GM18498 (cell line): ENCODE results near the gene POLN.
"Not testable (repeated sequence)": the region's sequence is repeated elsewhere in the genome, so short reads cannot be mapped to it uniquely, and the experiment has no call there.

Experiments used
- ATAC-seq: cut with Tn5 transposase; IDR thresholded peaks from one replicate; pipeline ENCODE4 v1.9.1; 2021; ENCODE audit warnings: mild to moderate bottlenecking, moderate library complexity; ENCODE audit not compliant: unreplicated experiment

The POLN gene

DNA sequence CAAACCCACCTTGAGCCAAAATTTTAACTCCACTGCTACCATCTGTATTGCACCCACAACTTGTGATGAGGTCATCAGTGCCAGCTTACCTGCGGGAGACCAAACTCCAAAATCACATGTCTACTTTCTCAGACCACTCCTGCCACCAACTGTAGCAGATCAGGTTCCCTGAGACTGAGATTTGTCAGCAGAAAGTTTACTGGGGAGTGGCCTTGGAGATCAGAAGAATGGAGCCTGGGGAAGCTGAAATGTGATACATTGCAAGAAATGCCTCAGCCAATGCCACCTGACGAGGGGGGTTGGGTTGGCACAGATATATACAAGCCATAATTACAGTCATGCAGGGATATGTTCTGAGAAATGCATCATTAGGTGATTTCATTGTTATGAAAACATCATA is 19.1 kb downstream of the POLN start:
- no peak for ATAC-seq

DNA sequence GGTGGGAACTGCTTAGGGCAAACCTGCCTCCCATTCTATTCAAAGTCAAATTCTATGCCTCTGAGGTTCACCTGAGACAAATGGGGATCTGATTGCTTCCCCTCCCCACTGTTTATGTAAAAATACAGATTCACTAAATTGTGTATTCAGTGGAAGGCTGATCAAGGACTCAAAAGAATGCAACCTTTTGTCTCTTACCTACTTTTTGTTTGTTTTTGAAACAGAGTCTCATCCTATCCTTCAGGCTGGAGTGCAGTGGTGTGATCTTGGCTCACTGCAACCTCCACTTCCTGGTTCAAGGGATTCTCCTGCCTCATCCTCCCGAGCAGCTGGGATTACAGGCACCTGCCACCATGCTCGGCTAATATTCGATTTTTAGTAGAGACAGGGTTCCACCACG is 20.5 kb downstream of the POLN start:
- not testable (repeated sequence) for ATAC-seq

DNA sequence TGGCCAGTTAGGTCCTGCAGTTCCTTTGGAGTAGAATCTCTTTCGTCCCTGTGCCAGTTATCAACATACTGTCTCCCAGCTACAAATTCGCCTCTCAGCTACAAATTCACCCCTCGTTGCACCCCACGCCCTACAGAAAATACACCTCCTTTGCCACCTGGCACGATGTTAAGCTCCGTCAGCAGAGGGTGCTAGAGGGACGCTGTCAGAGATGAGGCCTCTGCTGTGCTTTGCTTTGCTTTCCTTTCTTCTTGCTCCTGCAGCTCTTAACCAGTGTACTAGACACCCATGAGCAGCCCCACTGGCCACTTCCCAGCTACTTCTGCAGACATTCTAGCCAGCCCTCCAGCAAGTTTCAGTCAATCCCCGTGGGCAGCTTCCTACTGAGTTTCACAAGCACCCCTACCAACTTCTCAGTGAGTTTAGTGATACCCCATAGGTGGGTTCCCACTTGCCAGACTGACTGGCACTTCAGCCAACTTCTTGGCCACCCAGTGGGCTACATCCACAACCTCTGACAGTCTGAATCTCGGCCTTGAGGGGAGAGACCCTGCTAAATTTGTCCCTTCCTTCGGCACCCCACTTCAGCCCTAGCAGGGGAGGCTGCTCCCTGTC is 21.8 kb downstream of the POLN start:
- ATAC-seq, result peak; percentile 71

DNA sequence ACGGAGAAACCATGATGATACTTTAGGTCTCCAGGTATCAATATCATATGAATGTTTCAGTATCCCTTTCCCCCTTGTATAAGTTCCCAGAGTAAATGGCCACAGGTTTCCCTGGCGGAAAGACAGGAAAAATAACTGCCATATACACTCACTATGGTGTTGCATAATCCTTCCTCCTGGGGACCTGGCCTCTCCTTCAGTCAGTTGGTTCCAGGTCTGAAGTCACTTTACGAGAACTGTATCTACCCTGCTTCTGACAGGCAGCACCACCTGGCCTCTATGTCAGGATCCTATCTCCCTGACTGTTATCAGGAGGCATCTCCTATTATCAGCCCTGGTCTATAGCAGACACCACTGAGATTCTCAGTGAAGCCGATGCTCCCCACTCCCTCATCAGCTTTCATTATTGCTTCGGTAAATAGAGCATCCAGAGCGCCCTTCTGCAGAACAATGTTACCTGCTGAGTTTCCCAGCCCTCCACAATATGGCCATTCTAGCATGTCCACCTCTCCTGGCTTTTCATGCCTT is 22.6 kb downstream of the POLN start:
- no peak for ATAC-seq

DNA sequence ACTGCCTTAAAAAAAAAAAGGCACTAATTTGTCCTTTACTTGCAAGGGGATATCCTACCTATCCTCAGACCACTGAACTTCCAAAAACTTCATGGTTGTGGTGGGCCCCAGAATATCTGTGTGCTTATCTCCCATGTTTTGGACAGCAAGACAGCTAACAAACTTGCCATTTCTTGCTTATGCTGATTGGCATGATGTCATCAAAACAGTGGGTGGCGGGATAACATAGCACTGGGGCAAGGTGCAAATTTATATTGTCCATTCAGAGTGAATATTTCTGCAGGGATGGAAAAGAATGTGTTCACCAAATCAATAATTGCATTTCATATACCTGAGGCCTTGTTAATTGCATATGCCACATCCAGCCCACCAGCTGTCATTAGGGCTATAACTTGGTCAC is 23.5 kb downstream of the POLN start:
- ATAC-seq, result no peak

DNA sequence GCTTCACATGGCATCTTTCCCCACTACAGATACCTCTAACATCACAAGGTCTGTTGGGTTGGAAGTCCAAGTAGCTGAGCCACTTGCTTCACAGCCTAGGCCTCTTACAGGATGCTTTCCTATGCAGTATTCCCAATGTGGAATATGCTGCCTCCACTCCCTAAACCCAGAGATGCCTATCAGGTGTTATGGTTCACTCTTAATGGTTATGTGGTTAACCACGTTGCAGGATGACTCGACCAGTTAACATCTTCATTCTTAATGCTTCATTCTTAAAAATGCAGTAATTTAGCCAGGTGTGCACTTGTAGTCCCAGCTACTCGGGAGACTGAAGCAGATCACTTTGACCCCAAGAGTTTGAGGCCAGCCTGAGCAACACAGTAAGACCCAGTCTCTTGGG is 24.2 kb downstream of the POLN start:
- ATAC-seq, result no peak

DNA sequence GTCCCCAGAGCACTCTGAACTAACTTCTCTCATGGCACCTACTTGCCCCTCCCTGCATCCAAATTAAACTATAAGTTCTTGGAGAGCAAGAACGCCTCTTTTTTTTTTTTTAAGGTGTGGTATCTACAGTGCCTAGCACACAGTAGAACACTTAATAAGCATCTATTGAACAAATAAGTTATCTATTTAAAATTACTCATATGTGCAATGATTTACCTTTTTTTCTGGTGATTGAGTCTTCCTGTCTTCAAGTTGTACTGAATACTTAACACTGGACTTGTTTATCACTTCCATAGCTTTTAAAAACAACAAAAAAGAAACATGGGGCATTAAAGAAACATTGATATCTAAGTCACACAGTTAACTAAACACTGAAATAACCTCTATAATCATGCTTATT is 29.1 kb downstream of the POLN start:
- ATAC-seq, result no peak

DNA sequence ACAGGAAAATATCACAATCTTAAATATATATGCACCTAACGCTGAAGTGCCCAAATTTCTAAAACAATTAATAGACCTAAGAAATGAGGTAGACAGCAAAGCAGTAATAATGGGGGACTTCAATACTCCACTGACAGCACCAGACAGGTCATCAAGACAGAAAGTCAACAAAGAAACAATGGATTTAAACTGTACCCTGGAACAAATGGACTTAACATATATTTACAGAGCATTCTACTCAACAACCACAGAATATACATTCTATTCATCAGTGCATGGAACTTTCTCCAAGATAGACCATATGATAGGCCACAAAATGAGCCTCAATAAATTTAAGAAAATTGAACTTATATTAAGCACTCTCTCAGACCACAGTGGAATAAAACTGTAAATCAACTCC is 39.1 kb downstream of the POLN start:
- ATAC-seq, result not testable (repeated sequence)

DNA sequence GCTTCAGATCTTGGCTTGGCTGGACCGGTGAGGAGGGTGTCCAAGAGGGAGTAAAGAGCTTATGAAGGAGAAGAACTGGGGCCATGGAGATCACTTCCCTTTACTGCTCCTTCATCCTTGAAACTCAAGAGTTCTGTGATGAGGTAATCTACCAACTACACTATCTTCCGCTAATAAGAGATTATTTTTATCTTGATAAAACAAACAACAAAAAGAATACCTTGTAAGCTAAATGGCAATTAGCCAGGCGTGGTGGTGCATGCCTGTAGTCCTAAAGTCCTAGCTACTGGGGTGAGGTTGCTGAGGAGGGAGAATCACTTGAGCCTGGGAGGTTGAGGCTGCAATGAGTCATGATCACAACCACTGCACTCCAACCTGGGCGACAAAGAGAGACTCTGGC is 47.4 kb downstream of the POLN start:
- ATAC-seq, result no peak

DNA sequence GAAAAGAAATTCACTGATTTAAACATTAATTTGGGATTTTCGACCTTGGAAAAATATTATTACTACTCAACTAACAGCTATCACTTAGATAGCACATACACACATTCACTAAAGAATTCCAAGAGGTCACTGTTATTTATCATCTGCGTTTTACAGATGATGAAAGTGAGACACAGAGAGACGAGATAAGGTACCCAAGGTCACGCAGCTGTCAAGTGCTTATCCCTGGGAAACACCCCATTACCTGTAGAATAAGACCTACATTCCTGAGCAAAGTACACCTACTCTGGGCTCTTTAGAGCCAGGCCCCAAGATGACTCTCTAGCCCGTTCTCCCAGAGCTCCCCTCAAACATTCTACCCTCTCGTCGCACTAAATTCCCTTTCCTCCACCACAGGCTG is 48.6 kb downstream of the POLN start:
- no peak for ATAC-seq

DNA sequence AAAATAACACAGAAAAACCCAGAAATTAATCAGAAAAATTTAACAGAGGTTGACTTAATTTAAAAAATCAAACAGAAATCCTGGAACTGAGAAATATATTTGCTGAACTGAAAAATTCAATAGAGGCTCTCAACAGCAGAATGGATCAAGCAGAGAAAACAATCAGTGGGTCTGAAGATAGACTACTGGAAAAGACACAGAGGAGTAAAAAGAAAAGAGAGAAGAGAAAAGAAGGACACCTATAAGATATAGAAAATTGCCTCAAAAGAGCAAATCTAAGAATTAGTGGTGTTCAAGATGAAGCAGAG is 55.1 kb downstream of the POLN start:
- no peak for ATAC-seq

DNA sequence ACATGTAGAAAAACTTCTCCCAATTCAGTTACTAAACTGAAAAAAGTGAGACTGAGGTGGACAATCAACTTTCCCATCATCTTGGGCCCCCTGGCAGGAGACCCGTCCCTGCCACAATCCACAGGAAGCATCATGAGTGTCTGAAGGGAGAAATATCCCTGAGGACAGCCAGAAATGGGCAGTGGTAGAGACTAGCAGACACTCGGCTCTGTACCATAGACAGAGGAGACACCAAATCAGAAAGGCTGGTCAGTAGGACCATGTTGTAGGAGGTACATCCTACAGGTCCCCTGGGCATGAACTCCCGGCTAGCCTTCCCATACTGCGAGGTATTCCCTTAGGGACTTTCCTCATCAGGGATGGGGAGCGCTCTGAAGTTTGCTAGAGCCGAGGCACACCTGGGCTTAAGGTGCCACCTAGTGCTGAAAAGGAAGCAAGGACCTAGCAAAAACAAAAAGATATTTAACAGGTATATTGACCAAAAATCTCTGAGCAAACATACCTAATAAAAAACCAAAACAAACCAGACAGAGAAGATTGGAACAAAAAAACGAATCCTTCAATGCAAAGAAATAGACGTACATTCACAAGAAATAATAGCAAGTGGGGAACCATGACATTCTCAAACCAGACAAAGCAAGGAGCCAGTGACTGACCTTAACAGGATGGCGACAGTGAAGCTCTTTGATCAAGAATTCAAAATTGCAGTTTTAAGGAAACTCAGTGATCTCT is 55.6 kb downstream of the POLN start:
- no peak for ATAC-seq

DNA sequence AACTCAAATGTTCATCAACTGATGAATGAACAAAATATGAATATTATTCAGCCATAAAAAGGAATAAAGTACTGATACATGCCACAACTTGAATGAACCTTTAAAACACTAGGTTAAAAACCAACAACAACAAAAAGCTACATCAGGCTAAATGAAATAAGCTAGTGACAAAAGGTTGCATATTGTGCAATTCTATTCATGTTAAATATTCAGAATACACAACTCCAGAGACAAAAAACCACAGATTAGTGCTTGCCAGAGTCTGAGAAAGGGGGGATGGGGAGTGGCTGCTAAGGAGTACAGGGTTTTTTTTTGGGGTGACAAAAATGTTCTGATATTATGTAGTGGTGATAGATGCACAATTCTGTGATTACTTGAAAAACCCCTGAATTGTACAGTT is 58.5 kb downstream of the POLN start:
- ATAC-seq, result no peak

DNA sequence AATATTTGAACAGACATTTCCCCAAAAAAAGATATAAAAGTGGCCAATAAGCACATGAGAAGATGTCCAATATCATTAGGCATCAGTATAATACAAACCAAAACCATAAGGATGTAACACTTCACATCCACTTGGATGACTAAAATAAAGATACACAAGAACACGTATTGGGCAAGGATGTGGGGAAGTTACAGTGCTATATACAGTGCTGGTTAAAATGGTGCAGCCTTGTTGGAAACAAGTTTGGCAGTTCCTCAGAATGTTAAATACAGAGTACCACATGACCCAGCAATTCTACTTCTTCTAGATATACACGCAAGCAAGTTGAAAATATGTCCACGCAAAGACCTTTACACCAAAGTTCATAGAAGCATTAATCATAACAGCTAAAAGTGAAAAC is 58.9 kb downstream of the POLN start:
- no peak for ATAC-seq

DNA sequence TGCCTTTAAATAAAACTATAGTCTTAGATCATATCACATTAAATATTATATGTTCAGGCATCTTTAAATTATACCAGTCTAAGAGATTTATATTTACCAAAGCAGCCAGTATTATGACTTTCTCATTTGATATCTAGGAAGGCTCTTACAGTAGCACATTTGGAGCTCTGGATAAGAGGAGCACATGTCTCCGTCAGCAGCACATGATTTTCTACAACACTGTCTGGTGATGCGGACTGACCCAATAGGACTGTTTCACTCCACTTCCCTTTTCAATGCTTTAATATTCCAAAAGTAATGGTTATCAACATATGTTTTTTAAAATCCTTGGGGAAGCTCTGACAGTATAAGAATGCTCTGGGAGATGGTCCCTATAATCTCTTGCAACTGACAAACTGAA is 61.5 kb downstream of the POLN start:
- ATAC-seq, result no peak

DNA sequence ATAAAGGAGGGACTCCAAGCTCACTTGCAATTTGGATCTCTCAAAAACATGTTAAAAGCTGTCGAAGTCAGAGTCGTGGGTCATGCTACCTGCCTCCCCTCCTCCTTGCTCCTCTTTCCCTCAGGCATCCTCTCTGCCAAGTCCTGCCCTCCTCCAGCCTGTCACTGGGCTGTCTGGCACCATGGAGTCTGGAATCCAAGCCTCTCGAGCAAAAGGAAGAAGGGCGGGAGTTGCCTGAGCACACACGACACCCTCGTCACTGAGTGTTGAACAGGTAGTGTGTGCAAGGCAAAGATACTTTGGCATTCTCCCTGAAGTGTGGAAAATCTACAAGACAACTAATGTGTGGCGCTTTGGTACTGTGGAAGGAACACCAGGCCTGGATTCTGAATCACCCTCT is 62.2 kb downstream of the POLN start:
- no peak for ATAC-seq

DNA sequence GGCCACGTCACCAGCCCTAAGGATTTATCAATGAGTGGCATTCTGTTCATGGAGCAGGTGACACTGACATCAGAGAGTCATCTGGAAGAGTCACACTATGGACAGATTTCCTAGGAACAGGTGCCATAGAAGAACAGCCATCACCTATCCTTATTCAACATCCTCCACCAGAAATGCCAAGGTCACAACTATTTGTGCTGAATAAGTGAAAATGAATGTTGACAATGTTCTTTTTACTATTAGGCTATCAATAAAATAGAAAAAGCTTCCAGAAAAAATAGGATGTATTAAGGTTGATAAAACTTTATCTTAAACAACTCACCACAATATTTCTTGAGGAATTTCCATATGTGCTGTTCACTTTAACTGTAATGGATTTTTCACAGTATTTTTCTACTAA is 62.9 kb downstream of the POLN start:
- ATAC-seq, result no peak

DNA sequence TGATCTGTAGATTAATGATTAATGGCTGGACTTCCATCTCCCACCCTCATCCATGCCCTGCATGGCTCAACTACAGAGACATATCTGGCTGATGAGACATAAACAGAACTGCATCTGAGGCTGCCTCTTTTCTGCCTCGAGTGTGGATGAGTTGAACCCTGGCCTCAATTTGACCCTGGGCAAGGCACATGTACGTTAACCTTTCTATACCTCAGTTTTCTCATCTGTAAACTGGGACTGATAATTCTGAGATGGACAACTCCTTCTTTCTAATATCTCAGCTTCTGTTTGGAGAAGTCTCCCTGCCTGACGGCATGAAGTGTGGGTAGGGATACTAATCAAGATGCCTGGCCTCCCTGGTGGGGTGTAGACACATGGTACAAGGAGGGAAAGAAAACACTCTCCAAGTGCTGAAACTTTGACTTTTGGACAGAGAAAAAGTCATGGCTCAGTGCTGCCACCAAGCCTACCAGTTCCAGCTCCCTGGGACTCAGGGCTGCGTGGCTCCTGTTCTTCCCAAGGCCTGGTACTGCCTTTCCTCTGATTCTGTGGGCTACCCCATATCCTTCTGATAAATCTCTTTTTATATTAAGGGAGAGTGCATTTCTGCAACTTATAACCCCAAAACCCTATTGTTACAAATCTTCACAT is 64.4 kb downstream of the POLN start:
- ATAC-seq, result no peak

DNA sequence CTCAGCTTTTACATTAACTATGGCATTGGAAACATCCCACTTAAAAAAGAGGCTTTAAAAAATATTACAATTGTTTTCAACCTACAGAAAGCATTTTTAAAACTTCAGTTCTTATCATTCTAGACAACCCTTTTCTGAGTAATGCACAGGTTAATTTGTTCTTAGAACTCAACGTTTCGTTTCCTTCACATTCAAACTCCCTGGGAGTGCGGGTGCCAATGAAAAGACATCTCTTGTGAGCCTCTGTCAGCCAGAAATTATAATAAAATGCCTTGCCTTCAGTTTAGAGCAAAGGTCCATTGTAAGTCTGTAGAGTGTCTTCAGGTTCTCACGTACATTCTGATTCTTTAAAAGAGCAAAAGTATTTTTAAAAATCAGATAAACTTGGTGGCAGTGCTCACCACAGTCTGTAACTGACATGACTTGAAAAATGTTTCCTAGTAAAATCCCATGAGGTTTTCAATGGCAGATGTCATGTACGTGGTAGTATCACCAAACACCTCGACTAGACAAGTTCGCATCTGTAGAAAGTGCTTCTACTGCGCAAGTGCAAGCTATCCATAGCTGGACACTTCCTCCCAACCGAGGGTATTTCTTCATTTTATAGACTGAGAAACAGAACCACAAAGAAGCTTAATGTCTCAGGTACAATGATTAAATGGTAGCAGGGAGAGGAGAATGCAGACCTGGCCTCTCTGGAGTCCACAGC is 65.8 kb downstream of the POLN start:
- ATAC-seq, result no peak

DNA sequence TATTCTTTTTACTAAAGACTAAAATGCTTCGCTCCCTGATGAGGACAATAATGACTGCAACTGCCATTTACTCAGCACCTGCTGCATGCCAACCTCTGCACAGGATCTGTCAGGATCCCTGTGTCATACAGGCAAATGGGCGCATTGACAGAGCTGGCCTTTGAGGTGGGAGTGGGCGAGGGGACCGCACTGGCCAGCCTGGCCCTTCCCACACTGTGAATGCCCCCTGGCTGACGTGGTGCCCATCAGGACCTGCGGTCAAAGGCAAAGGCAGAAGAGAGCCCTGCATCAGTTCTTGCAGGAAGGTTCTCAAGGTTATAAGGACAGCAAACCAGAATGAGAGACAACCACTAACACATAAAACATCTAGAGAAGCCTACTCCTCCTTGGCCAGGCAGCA is 67.9 kb downstream of the POLN start:
- no peak for ATAC-seq

DNA sequence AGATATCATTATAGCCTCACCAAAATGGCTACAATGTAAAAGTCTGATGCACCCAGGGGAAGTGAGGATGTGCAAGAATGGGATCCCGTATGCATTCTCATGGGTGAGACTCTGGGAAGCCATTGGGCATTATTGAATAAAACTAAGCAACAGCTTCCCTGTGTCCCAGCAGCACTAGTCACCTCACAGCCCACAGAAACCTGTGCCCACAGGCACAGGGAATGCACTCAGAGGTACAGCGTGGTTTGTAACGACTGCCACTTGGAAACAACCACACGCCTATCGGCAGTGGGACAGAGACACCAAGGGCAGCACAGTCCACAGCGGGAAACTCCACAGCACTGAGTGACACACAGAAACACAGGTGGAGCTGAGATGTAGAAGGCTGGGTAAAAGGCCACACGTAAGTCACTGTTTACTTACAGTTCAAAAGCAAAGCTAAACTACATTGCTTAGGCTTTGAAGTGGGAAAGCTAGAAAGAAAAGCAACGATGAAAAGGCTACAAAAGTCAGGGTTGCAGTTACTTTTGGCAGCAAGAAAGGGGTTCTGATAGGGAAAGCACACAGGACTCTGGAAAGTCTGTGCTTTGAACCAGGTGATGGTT is 69.2 kb downstream of the POLN start:
- ATAC-seq, result no peak
